Esophagus muscularis mucosa (tissue), 3 donors: ENCODE measurements around the gene NFIB.

Source experiments
- CTCF ChIP-seq, 3 experiments: fragments of 200-600 bp in 2 of 3; fragments of 450-650 bp in 1 of 3; sonication (generic) in 2 of 3; IDR thresholded peaks; one replicate each; pipeline ENCODE4 v1.5.1; 2017 to 2019; ENCODE audit warnings: antibody characterized with exemption in 3 of 3, mild to moderate bottlenecking in 2 of 3, moderate library complexity in 1 of 3
- POLR2AphosphoS5 ChIP-seq, 2 donors: sonication (generic); formaldehyde crosslinking; IDR thresholded peaks; one replicate each; pipeline ENCODE4 v1.6.1; 2017; ENCODE audit warnings: antibody characterized with exemption in 2 of 2

GRCh38 chr9:14085810-14086209 is 228.1 kb downstream of the NFIB start:
- TF ChIP-seq CTCF (IDR thresholded peaks at IDR 0.05) (no peak), POLR2AphosphoS5 (IDR thresholded peaks at IDR 0.05) (no peak)
